Adrenal gland (tissue), 5 donors: ENCODE measurements around the gene GLYATL3.

Experiments used
- POLR2A ChIP-seq, 2 donors: fragments of 450-650 bp; IDR thresholded peaks; one replicate each; pipeline ENCODE4 v1.6.1; 2017; ENCODE audit warnings: antibody characterized with exemption in 2 of 2, mild to moderate bottlenecking in 2 of 2, moderate library complexity in 1 of 2
- TF ChIP-seq, protein P1 (sequence below), 6 experiments: fragments of 450-650 bp in 4 of 6; fragments of 200-600 bp in 2 of 6; sonication (generic) in 1 of 6; IDR thresholded peaks; 1 replicate in 5 of 6; 2 replicates in 1 of 6; pipeline versions ENCODE4 v1.5.1 to v1.8.0; 2016 to 2021; ENCODE audit warnings: antibody characterized with exemption in 6 of 6, mild to moderate bottlenecking in 2 of 6, moderate library complexity in 1 of 6
- donor health status: DM: no; HTN: no; CAD: no.

DNA sequence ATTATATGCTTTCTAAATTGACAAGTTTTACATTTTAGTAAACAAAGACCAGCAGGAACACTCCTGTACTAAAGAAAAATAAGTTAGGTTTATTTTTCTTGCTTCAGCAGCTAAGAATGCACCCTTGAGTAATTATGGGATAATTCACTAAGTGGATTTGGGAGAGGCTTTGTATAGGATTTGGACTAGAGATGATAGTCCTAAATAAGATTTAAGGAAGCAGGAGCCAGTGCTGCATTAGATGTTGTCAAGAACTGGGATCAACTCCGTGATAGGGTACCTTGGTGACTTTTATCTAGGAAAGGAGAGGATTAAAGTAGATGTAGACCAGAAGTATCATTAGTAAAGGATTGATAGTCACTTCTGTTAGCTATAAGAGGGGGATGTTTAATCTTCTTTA is 46.6 kb downstream of the GLYATL3 start:
- TF ChIP-seq, protein P1, sequence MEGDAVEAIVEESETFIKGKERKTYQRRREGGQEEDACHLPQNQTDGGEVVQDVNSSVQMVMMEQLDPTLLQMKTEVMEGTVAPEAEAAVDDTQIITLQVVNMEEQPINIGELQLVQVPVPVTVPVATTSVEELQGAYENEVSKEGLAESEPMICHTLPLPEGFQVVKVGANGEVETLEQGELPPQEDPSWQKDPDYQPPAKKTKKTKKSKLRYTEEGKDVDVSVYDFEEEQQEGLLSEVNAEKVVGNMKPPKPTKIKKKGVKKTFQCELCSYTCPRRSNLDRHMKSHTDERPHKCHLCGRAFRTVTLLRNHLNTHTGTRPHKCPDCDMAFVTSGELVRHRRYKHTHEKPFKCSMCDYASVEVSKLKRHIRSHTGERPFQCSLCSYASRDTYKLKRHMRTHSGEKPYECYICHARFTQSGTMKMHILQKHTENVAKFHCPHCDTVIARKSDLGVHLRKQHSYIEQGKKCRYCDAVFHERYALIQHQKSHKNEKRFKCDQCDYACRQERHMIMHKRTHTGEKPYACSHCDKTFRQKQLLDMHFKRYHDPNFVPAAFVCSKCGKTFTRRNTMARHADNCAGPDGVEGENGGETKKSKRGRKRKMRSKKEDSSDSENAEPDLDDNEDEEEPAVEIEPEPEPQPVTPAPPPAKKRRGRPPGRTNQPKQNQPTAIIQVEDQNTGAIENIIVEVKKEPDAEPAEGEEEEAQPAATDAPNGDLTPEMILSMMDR (IDR thresholded peaks at IDR 0.05): no peak
- TF ChIP-seq POLR2A (IDR thresholded peaks at IDR 0.05): no peak
